K562 (cell line): ENCODE measurements around the gene TRPM4. TPM values are rescaled to one million over a fixed set of nuclear protein-coding genes. Genes with fewer than 3 reads are reported as not detected.

ENCODE experiments used
- CBFA2T3 ChIP-seq: fragments of 450-650 bp; IDR thresholded peaks from 2 replicates; pipeline ENCODE4 v1.6.1; 2017
- HMG20B ChIP-seq: fragments of 250-450 bp; sonication (Bioruptor Pico); IDR thresholded peaks from 2 replicates; pipeline ENCODE4 v1.5.0; 2021; ENCODE audit warnings: mild to moderate bottlenecking
- HNRNPK ChIP-seq: fragments of 200-400 bp; formaldehyde crosslinking; IDR thresholded peaks from one replicate; pipeline ENCODE4 v1.6.1; 2018; ENCODE audit warnings: mild to moderate bottlenecking, low read depth, low read length; ENCODE audit not compliant: poor library complexity, severe bottlenecking
- LEF1 ChIP-seq: fragments of 450-650 bp; IDR thresholded peaks from 2 replicates; pipeline ENCODE4 v1.6.1; 2016; ENCODE audit warnings: mild to moderate bottlenecking
- NFYB ChIP-seq: IDR thresholded peaks from 2 replicates; pipeline ENCODE4 v1.6.1; 2011; ENCODE audit warnings: mild to moderate bottlenecking, moderate library complexity; ENCODE audit not compliant: insufficient read length; ENCODE audit errors: extremely low read depth
- RHOXF2B ChIP-seq: fragments of 250-450 bp; sonication (Bioruptor Pico); conservative IDR thresholded peaks from 2 replicates; pipeline ENCODE4 v1.5.1; 2021
- TCF3 ChIP-seq: sonication (generic); formaldehyde crosslinking; IDR thresholded peaks from 2 replicates; pipeline ENCODE4 v1.4.0; 2020; ENCODE audit warnings: mild to moderate bottlenecking, missing genetic modification reagents
- ZNF384 ChIP-seq: IDR thresholded peaks from 2 replicates; pipeline ENCODE4 v1.6.1; 2012; ENCODE audit warnings: low read depth, low read length, improper control_type of control experiment
- polyA plus RNA-seq, 8 experiments: library from polyadenylated mRNA; depleted of rRNA in 4 of 8; stranded (reverse) in 5 of 8; unstranded in 3 of 8; fragments of >200 nt; fragmentation: Nextera tagmentation in 2 of 8; fragmentation: Illumina TruSeq in 1 of 8; extraction: Ambion mirVana in 2 of 8; extraction: Trizol in 1 of 8; gene quantifications; 2 replicates each; pipeline versions ENCODE4 v1.2.1 to v1.2.3, GENCODE V29; 2011 to 2014; ENCODE audit warnings: inconsistent platforms in 1 of 8, missing spikeins in 1 of 8
- total RNA-seq, 7 experiments: library from RNA; depleted of rRNA in 6 of 7; stranded (reverse); fragments of >200 nt in 6 of 7; fragmentation: Illumina TruSeq in 2 of 7; extraction: Trizol in 2 of 7; gene quantifications; 2 replicates each; pipeline versions ENCODE4 v1.2.1 to v1.2.3, GENCODE V29; 2011 to 2021; ENCODE audit warnings: low replicate concordance in 1 of 7
- TF ChIP-seq, protein P1 (sequence below): sonication (generic); formaldehyde crosslinking; IDR thresholded peaks from 2 replicates; pipeline ENCODE4 v1.8.0; 2022; ENCODE audit warnings: missing genetic modification reagents, mild to moderate bottlenecking, borderline replicate concordance
- TF ChIP-seq, protein P2 (sequence below): fragments of 450-650 bp; IDR thresholded peaks from 2 replicates; pipeline ENCODE4 v1.6.1; 2016; ENCODE audit warnings: antibody characterized with exemption
- TF ChIP-seq, protein P3 (sequence below), 2 experiments: fragments of 450-650 bp in 1 of 2; sonication (generic) in 1 of 2; formaldehyde crosslinking in 1 of 2; IDR thresholded peaks; 2 replicates each; pipeline versions ENCODE4 v1.7.1 to v1.9.0; 2016 to 2022; ENCODE audit warnings: inconsistent platforms in 1 of 2, mild to moderate bottlenecking in 1 of 2, missing genetic modification reagents in 1 of 2
- TF ChIP-seq, protein P4 (sequence below): fragments of 450-650 bp; IDR thresholded peaks from 2 replicates; pipeline ENCODE4 v1.6.1; 2017; ENCODE audit warnings: antibody characterized with exemption, mild to moderate bottlenecking

Gene TRPM4
- total and polyA plus RNA-seq, 9 of the 15 experiments (the other 6 are each of a cell fraction or from before 2014, with no cell fraction given), result 6.5 to 45.4 (median 15.2) TPM

DNA sequence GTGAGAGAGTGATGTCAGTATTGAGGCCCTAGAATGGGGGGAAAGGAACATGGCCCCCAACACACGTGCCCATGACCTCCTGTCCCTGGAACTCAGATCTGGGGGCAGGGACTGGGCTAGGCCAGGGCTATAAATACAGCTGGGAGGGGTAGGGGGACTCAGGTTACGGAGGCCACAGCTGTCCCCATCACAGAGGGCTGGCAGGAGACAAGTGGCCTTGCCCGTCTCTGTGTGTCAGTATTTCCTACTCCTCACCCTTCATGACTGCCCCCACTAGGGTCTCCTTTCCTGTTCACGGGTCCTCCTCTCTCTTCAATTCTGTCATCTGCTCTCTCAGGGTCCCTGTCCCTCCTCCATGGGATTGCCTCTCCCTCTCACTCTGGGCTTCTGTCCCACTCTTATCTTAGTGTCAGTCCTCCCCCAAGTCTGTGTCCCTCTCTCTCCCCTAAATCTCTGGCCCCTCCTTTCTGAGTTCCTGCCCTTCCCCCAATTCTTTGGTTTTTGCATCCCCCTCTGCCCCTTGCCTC lies 1.7 kb upstream of the TRPM4 start (continued):
- TF ChIP-seq, protein P1, sequence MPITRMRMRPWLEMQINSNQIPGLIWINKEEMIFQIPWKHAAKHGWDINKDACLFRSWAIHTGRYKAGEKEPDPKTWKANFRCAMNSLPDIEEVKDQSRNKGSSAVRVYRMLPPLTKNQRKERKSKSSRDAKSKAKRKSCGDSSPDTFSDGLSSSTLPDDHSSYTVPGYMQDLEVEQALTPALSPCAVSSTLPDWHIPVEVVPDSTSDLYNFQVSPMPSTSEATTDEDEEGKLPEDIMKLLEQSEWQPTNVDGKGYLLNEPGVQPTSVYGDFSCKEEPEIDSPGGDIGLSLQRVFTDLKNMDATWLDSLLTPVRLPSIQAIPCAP (CRISPR knock-in tag), result no peak
- TF ChIP-seq, protein P2, sequence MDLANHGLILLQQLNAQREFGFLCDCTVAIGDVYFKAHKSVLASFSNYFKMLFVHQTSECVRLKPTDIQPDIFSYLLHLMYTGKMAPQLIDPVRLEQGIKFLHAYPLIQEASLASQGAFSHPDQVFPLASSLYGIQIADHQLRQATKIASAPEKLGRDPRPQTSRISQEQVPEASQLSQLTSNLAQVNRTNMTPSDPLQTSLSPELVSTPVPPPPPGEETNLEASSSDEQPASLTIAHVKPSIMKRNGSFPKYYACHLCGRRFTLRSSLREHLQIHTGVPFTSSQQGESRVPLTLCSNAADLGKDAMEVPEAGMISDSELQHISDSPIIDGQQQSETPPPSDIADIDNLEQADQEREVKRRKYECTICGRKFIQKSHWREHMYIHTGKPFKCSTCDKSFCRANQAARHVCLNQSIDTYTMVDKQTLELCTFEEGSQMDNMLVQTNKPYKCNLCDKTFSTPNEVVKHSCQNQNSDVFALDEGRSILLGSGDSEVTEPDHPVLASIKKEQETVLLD, result peak; percentile 74; the same call in 1 of the 2 replicates
- TF ChIP-seq, protein P3, sequence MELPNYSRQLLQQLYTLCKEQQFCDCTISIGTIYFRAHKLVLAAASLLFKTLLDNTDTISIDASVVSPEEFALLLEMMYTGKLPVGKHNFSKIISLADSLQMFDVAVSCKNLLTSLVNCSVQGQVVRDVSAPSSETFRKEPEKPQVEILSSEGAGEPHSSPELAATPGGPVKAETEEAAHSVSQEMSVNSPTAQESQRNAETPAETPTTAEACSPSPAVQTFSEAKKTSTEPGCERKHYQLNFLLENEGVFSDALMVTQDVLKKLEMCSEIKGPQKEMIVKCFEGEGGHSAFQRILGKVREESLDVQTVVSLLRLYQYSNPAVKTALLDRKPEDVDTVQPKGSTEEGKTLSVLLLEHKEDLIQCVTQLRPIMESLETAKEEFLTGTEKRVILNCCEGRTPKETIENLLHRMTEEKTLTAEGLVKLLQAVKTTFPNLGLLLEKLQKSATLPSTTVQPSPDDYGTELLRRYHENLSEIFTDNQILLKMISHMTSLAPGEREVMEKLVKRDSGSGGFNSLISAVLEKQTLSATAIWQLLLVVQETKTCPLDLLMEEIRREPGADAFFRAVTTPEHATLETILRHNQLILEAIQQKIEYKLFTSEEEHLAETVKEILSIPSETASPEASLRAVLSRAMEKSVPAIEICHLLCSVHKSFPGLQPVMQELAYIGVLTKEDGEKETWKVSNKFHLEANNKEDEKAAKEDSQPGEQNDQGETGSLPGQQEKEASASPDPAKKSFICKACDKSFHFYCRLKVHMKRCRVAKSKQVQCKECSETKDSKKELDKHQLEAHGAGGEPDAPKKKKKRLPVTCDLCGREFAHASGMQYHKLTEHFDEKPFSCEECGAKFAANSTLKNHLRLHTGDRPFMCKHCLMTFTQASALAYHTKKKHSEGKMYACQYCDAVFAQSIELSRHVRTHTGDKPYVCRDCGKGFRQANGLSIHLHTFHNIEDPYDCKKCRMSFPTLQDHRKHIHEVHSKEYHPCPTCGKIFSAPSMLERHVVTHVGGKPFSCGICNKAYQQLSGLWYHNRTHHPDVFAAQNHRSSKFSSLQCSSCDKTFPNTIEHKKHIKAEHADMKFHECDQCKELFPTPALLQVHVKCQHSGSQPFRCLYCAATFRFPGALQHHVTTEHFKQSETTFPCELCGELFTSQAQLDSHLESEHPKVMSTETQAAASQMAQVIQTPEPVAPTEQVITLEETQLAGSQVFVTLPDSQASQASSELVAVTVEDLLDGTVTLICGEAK (IDR thresholded peaks at IDR 0.05), result 0 out of 2 replicates have a peak, but pooled peaks have one; percentile 12
- TF ChIP-seq, protein P3 (CRISPR knock-in tag; IDR thresholded peaks at IDR 0.05), result no peak
- peak; percentile 39; the same call in 1 of the 2 replicates for TF ChIP-seq CBFA2T3
- TF ChIP-seq, protein P4, sequence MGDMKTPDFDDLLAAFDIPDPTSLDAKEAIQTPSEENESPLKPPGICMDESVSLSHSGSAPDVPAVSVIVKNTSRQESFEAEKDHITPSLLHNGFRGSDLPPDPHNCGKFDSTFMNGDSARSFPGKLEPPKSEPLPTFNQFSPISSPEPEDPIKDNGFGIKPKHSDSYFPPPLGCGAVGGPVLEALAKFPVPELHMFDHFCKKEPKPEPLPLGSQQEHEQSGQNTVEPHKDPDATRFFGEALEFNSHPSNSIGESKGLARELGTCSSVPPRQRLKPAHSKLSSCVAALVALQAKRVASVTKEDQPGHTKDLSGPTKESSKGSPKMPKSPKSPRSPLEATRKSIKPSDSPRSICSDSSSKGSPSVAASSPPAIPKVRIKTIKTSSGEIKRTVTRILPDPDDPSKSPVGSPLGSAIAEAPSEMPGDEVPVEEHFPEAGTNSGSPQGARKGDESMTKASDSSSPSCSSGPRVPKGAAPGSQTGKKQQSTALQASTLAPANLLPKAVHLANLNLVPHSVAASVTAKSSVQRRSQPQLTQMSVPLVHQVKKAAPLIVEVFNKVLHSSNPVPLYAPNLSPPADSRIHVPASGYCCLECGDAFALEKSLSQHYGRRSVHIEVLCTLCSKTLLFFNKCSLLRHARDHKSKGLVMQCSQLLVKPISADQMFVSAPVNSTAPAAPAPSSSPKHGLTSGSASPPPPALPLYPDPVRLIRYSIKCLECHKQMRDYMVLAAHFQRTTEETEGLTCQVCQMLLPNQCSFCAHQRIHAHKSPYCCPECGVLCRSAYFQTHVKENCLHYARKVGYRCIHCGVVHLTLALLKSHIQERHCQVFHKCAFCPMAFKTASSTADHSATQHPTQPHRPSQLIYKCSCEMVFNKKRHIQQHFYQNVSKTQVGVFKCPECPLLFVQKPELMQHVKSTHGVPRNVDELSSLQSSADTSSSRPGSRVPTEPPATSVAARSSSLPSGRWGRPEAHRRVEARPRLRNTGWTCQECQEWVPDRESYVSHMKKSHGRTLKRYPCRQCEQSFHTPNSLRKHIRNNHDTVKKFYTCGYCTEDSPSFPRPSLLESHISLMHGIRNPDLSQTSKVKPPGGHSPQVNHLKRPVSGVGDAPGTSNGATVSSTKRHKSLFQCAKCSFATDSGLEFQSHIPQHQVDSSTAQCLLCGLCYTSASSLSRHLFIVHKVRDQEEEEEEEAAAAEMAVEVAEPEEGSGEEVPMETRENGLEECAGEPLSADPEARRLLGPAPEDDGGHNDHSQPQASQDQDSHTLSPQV, result 0 out of 2 replicates have a peak, but pooled peaks have one; percentile 49
- TF ChIP-seq HNRNPK, result no peak
- no peak for TF ChIP-seq NFYB
- TF ChIP-seq ZNF384, result no peak
- no peak for TF ChIP-seq TCF3 (CRISPR knock-in tag)
- no peak for TF ChIP-seq RHOXF2B
- TF ChIP-seq LEF1, result peak; percentile 24; the same call in 1 of the 2 replicates
- no peak for TF ChIP-seq HMG20B (CRISPR knock-in tag)
